Activated T-helper 17 cell treated with anti-CD3 and anti-CD28 coated beads, Interleukin-2, amount 50 U/mL, for 72 hours (primary cell): ENCODE data around the gene GTPBP3. TPM values are rescaled to one million over a fixed set of nuclear protein-coding genes. Genes with fewer than 3 reads are reported as not detected.
"Not testable (repeated sequence)": the region's sequence is repeated elsewhere in the genome, so short reads cannot be mapped to it uniquely, and the experiment has no call there.

ENCODE experiments used
- ATAC-seq: fragments of 150-1000 bp; cut with Tn5 transposase; replicated peaks from 2 replicates; pipeline ENCODE4 v1.10.0; 2021; ENCODE audit warnings: mild to moderate bottlenecking, moderate library complexity
- H3K27ac Mint-ChIP-seq: one replicate; pipeline ENCODE4 v1.8.0; 2022; ENCODE audit warnings: mixed read lengths
- H3K27me3 Mint-ChIP-seq: one replicate; pipeline ENCODE4 v1.8.0; 2022; ENCODE audit warnings: mixed read lengths
- H3K36me3 Mint-ChIP-seq: one replicate; pipeline ENCODE4 v1.8.0; 2022; ENCODE audit warnings: low read depth, mild to moderate bottlenecking, mixed read lengths
- H3K4me1 Mint-ChIP-seq: one replicate; pipeline ENCODE4 v1.8.0; 2022; ENCODE audit warnings: mixed read lengths
- H3K4me3 Mint-ChIP-seq: one replicate; pipeline ENCODE4 v1.8.0; 2022; ENCODE audit warnings: mild to moderate bottlenecking, mixed read lengths
- H3K9me3 Mint-ChIP-seq: one replicate; pipeline ENCODE4 v1.8.0; 2022; ENCODE audit warnings: mixed read lengths
- total RNA-seq, 2 donors: library from RNA; stranded (reverse); gene quantifications; one replicate each; pipeline ENCODE4 v1.2.3, GENCODE V29; 2022

GTPBP3 gene
- total RNA-seq, 2 donors from 2014 or later, result 14.7 to 29.6 TPM

GRCh38 chr19:17359905-17360800, 22.8 kb downstream of the GTPBP3 start:
- no peaks in the 10 kb centered on the region for H3K36me3 Mint-ChIP-seq

GRCh38 chr19:17363852-17364605, 26.7 kb downstream of the GTPBP3 start:
- not testable (repeated sequence) for H3K4me1 Mint-ChIP-seq, H3K36me3 Mint-ChIP-seq, ATAC-seq, H3K4me3 Mint-ChIP-seq, H3K9me3 Mint-ChIP-seq, H3K27ac Mint-ChIP-seq, H3K27me3 Mint-ChIP-seq

More at GRCh38 chr19:17359905-17360800, 22.8 kb downstream of the GTPBP3 start:
- H3K4me1 Mint-ChIP-seq, result no peaks in the 10 kb centered on the region
- no peaks in the 10 kb centered on the region for H3K27me3 Mint-ChIP-seq
- ATAC-seq, result no peak
- no peak overlapping the region for H3K27ac Mint-ChIP-seq
- H3K9me3 Mint-ChIP-seq, result no peaks in the 10 kb centered on the region
- H3K4me3 Mint-ChIP-seq, result no peak overlapping the region

- Mint-ChIP-seq H3K4me3 (no peak overlapping the region), H3K27ac (no peak overlapping the region), H3K9me3 (no peaks in the 10 kb centered on the region), H3K4me1 (no peaks in the 10 kb centered on the region), H3K27me3 (peaks cover 7% of the 10 kb centered on the region), H3K36me3 (no peaks in the 10 kb centered on the region)
- ATAC-seq, result no peak
Measured at GRCh38 chr19:17365361-17365760, 28.0 kb downstream of the GTPBP3 start.

- Mint-ChIP-seq H3K27ac (no peak overlapping the region), H3K36me3 (no peaks in the 10 kb centered on the region), H3K4me1 (no peaks in the 10 kb centered on the region), H3K9me3 (no peaks in the 10 kb centered on the region), H3K4me3 (no peak overlapping the region), H3K27me3 (peaks cover 8% of the 10 kb centered on the region)
- no peak for ATAC-seq
Measured at GRCh38 chr19:17370026-17370587, 32.8 kb downstream of the GTPBP3 start.

- Mint-ChIP-seq H3K9me3 (no peaks in the 10 kb centered on the region), H3K4me1 (no peaks in the 10 kb centered on the region), H3K27me3 (peaks cover 4% of the 10 kb centered on the region), H3K36me3 (no peaks in the 10 kb centered on the region), H3K4me3 (no peak within 1 kb of the TSS), H3K27ac (no peak within 1 kb of the TSS)
- ATAC-seq, result no peak
Measured at GRCh38 chr19:17376935-17377600, 39.7 kb downstream of the GTPBP3 start, which contains the start of gene PLVAP. TSS of gene PLVAP (minus strand) at chr19:17377342. CDS start at chr19:17377288, 54 bp downstream.

- peaks cover 4% of the 10 kb centered on the region for H3K27me3 Mint-ChIP-seq
- no peak overlapping the region for H3K27ac Mint-ChIP-seq
- no peaks in the 10 kb centered on the region for H3K9me3 Mint-ChIP-seq
- no peaks in the 10 kb centered on the region for H3K36me3 Mint-ChIP-seq
- H3K4me3 Mint-ChIP-seq, result no peak overlapping the region
- H3K4me1 Mint-ChIP-seq, result no peaks in the 10 kb centered on the region
- no peak for ATAC-seq
Measured at GRCh38 chr19:17378271-17378670, 40.9 kb downstream of the GTPBP3 start.

- Mint-ChIP-seq H3K27ac (no peak overlapping the region), H3K27me3 (peaks cover 4% of the 10 kb centered on the region), H3K36me3 (no peaks in the 10 kb centered on the region), H3K9me3 (no peaks in the 10 kb centered on the region), H3K4me3 (no peak overlapping the region), H3K4me1 (no peaks in the 10 kb centered on the region)
- no peak for ATAC-seq
Measured at GRCh38 chr19:17379221-17379631, 41.9 kb downstream of the GTPBP3 start.

GRCh38 chr19:17380426-17381138, 43.2 kb downstream of the GTPBP3 start:
- no peak for ATAC-seq
- Mint-ChIP-seq H3K27me3 (peaks cover 4% of the 10 kb centered on the region), H3K4me1 (no peaks in the 10 kb centered on the region), H3K27ac (no peak overlapping the region), H3K36me3 (no peaks in the 10 kb centered on the region), H3K4me3 (no peak overlapping the region), H3K9me3 (no peaks in the 10 kb centered on the region)

- Mint-ChIP-seq H3K4me1 (peaks cover 4% of the 10 kb centered on the region), H3K27me3 (no peaks in the 10 kb centered on the region), H3K4me3 (no peak overlapping the region), H3K36me3 (no peaks in the 10 kb centered on the region), H3K27ac (no peak overlapping the region), H3K9me3 (no peaks in the 10 kb centered on the region)
- peak; percentile 43 for ATAC-seq
Measured at GRCh38 chr19:17385878-17386611, 48.7 kb downstream of the GTPBP3 start.

GRCh38 chr19:17389288-17389687, 51.9 kb downstream of the GTPBP3 start:
- no peak for ATAC-seq
- Mint-ChIP-seq H3K9me3 (no peaks in the 10 kb centered on the region), H3K4me3 (no peak overlapping the region), H3K4me1 (peaks cover 4% of the 10 kb centered on the region), H3K27ac (no peak overlapping the region), H3K36me3 (no peaks in the 10 kb centered on the region), H3K27me3 (no peaks in the 10 kb centered on the region)

- Mint-ChIP-seq H3K9me3 (no peaks in the 10 kb centered on the region), H3K4me3 (peak overlapping the region; percentile 88), H3K36me3 (peaks cover 4% of the 10 kb centered on the region), H3K4me1 (peaks cover 7% of the 10 kb centered on the region), H3K27ac (no peak overlapping the region), H3K27me3 (no peaks in the 10 kb centered on the region)
- no peak for ATAC-seq
Measured at GRCh38 chr19:17389957-17390664, 52.8 kb downstream of the GTPBP3 start.

- ATAC-seq, result peak; percentile 100
- peak overlapping the region; percentile 88 for H3K4me3 Mint-ChIP-seq
- H3K27ac Mint-ChIP-seq, result peak overlapping the region; percentile 71
- no peaks in the 10 kb centered on the region for H3K9me3 Mint-ChIP-seq
- H3K27me3 Mint-ChIP-seq, result no peaks in the 10 kb centered on the region
- peaks cover 6% of the 10 kb centered on the region for H3K36me3 Mint-ChIP-seq
- H3K4me1 Mint-ChIP-seq, result peaks cover 10% of the 10 kb centered on the region
Measured at GRCh38 chr19:17390665-17391370, 53.5 kb downstream of the GTPBP3 start.
